ENCODE measurements around the gene SINHCAF.
"Not testable (repeated sequence)": the region's sequence is repeated elsewhere in the genome, so short reads cannot be mapped to it uniquely, and the experiment has no call there.

SINHCAF gene

GRCh38 chr12:31259136-31259886 lies 66.6 kb downstream of the SINHCAF start:
- H3K27ac ChIP-seq, result no peak overlapping the region
- TF ChIP-seq ZFX (IDR thresholded peaks at IDR 0.05; ENCODE audit: borderline replicate concordance), result no peak
- TF ChIP-seq CTCF (IDR thresholded peaks at IDR 0.05), result no peak

- H3K27ac ChIP-seq, result no peak overlapping the region
- TF ChIP-seq ZFX (IDR thresholded peaks at IDR 0.05; ENCODE audit: borderline replicate concordance), result no peak
- TF ChIP-seq CTCF (IDR thresholded peaks at IDR 0.05), result no peak
These were observed 68.2 kb downstream of the SINHCAF start for GRCh38 chr12:31257784-31258183.

GRCh38 chr12:31251707-31252611 lies 74.0 kb downstream of the SINHCAF start:
- H3K27ac ChIP-seq, result not testable (repeated sequence)

GRCh38 chr12:31250179-31250578 lies 75.8 kb downstream of the SINHCAF start:
- TF ChIP-seq ZFX (IDR thresholded peaks at IDR 0.05; ENCODE audit: borderline replicate concordance) (no peak), CTCF (IDR thresholded peaks at IDR 0.05) (no peak)
- no peak overlapping the region for H3K27ac ChIP-seq

More at GRCh38 chr12:31251707-31252611, 74.0 kb downstream of the SINHCAF start:
- TF ChIP-seq CTCF (IDR thresholded peaks at IDR 0.05), result peak; percentile 46

- TF ChIP-seq ZFX (IDR thresholded peaks at IDR 0.05; ENCODE audit: borderline replicate concordance) (no peak), CTCF (IDR thresholded peaks at IDR 0.05) (no peak)
- H3K27ac ChIP-seq, result no peak overlapping the region
These were observed 76.6 kb downstream of the SINHCAF start for GRCh38 chr12:31249356-31249755.

GRCh38 chr12:31248815-31249214 lies 77.1 kb downstream of the SINHCAF start:
- TF ChIP-seq CTCF (IDR thresholded peaks at IDR 0.05) (no peak), ZFX (IDR thresholded peaks at IDR 0.05; ENCODE audit: borderline replicate concordance) (no peak)
- no peak overlapping the region for H3K27ac ChIP-seq

- H3K27ac ChIP-seq, result no peak overlapping the region
- TF ChIP-seq ZFX (IDR thresholded peaks at IDR 0.05; ENCODE audit: borderline replicate concordance), result no peak
- TF ChIP-seq CTCF (IDR thresholded peaks at IDR 0.05), result no peak
These were observed 77.6 kb downstream of the SINHCAF start for GRCh38 chr12:31248337-31248736.
